K562 (cell line): ENCODE data around the gene VSIG1. TPM values are rescaled to one million over a fixed set of nuclear protein-coding genes. Genes with fewer than 3 reads are reported as not detected.

Source experiments
- ATAC-seq: fragments of 200-7000 bp; cut with Tn5 transposase; 3 replicates; pipeline ENCODE4 v1.9.1; 2020; ENCODE audit warnings: moderate library complexity
- BruUV-seq: library from RNA; stranded (reverse); fragments of 400-500 nt; replicated peaks from 2 replicates; lab custom pipeline; 2021; lab: Mats Ljungman, UMichigan
- CTCF ChIA-PET: fragments of 300-600 bp; formaldehyde crosslinking; extraction: SDS; loops from one replicate; lab custom pipeline; 2021; ENCODE audit warnings: low intra/inter-chr PET ratio; lab: Yijun Ruan, JAX
- POLR2A ChIA-PET: fragments of 300-600, 350-650 bp; sonication (Branson Sonifier 250); formaldehyde crosslinking; extraction: SDS; loops from one replicate; lab custom pipeline; 2021; ENCODE audit warnings: antibody characterized with exemption, inconsistent platforms; lab: Yijun Ruan, JAX
- DNase-seq, 4 experiments: peaks; one replicate each; pipeline versions ENCODE4 v3.0.0 to v3.0.0-alpha.2; 2011 to 2018; ENCODE audit warnings: low spot score in 3 of 4, mixed read lengths in 3 of 4; ENCODE audit errors: extremely low read depth in 1 of 4
- FAIRE-seq: peaks from 2 replicates; lab custom pipeline; 2011; peaks lifted over from hg19 to GRCh38; lab: Jason Lieb, UNC
- H2AFZ ChIP-seq: 2 replicates; pipeline ENCODE4 v1.6.0; 2011; ENCODE audit warnings: low read depth, low read length, control low read depth, inconsistent platforms
- H3K27ac ChIP-seq: fragments of 200-600 bp; 3 replicates; pipeline ENCODE4 v1.8.0; 2011; ENCODE audit warnings: low read depth, mild to moderate bottlenecking, control low read depth, inconsistent platforms, low read length, moderate library complexity, mixed read lengths; ENCODE audit errors: extremely low read depth
- H3K27me3 ChIP-seq, 2 experiments: fragments of 300-600 bp in 1 of 2; 2 replicates in 1 of 2; 3 replicates in 1 of 2; pipeline versions ENCODE4 v1.6.0 to v1.8.0; 2011; ENCODE audit warnings: inconsistent platforms in 2 of 2, low read length in 2 of 2, mild to moderate bottlenecking in 1 of 2, mixed read lengths in 1 of 2, moderate library complexity in 1 of 2; ENCODE audit not compliant: control insufficient read depth in 2 of 2, insufficient read depth in 2 of 2
- H3K36me3 ChIP-seq: fragments of 300-600 bp; 3 replicates; pipeline ENCODE4 v1.8.0; 2011; ENCODE audit warnings: mild to moderate bottlenecking, low read length, inconsistent platforms; ENCODE audit not compliant: control insufficient read depth, insufficient read depth
- H3K4me1 ChIP-seq, 2 experiments: fragments of 200-600 bp in 1 of 2; replicated peaks in 1 of 2; 2 replicates in 1 of 2; 3 replicates in 1 of 2; pipeline versions ENCODE4 v1.5.1 to v1.8.0; 2011; ENCODE audit warnings: inconsistent platforms in 2 of 2, low read length in 2 of 2, mild to moderate bottlenecking in 1 of 2, mixed read lengths in 1 of 2, moderate library complexity in 1 of 2; ENCODE audit not compliant: control insufficient read depth in 2 of 2, insufficient read depth in 2 of 2
- H3K4me2 ChIP-seq: 2 replicates; pipeline ENCODE4 v1.6.1; 2011; ENCODE audit warnings: low read length, control low read depth, inconsistent platforms, mixed read lengths; ENCODE audit not compliant: insufficient read depth
- H3K4me3 ChIP-seq: fragments of 200-600 bp; sonication (generic), shearing (Covaris generic); 2 replicates; pipeline ENCODE4 v1.5.1; 2016; ENCODE audit warnings: control low read depth, inconsistent platforms
- H3K79me2 ChIP-seq: fragments of 200-600 bp; 3 replicates; pipeline ENCODE4 v1.8.0; 2011; ENCODE audit warnings: low read length, inconsistent platforms; ENCODE audit not compliant: control insufficient read depth, insufficient read depth
- H3K9ac ChIP-seq, 2 experiments: 2 replicates each; pipeline versions ENCODE4 v1.6.0 to v1.6.1; 2011; ENCODE audit warnings: low read depth in 2 of 2, low read length in 2 of 2, control low read depth in 1 of 2, inconsistent platforms in 1 of 2, mild to moderate bottlenecking in 1 of 2, mixed read lengths in 1 of 2; ENCODE audit not compliant: insufficient read depth in 1 of 2
- H3K9me1 ChIP-seq: one replicate; pipeline ENCODE4 v1.6.0; 2011; ENCODE audit warnings: inconsistent platforms, mild to moderate bottlenecking, low read length, moderate library complexity; ENCODE audit not compliant: control insufficient read depth, insufficient read depth
- H3K9me3 ChIP-seq: replicated peaks from 2 replicates; pipeline ENCODE4 v1.5.1; 2011; ENCODE audit warnings: low read depth, low read length, inconsistent platforms; ENCODE audit not compliant: control insufficient read depth, insufficient read depth
- H4K20me1 ChIP-seq: replicated peaks from 2 replicates; pipeline ENCODE4 v1.6.1; 2011; ENCODE audit warnings: low read length, inconsistent platforms, mixed read lengths; ENCODE audit not compliant: control insufficient read depth, insufficient read depth
- EHMT2 ChIP-seq: fragments of 450-650 bp; IDR thresholded peaks from 2 replicates; pipeline ENCODE4 v1.6.1; 2018; ENCODE audit warnings: antibody characterized with exemption
- MTA2 ChIP-seq: fragments of 450-650 bp; IDR thresholded peaks from 2 replicates; pipeline ENCODE4 v1.6.1; 2016; ENCODE audit warnings: low read depth
- PHF20 ChIP-seq: fragments of 450-650 bp; IDR thresholded peaks from 2 replicates; pipeline ENCODE4 v1.6.1; 2018; ENCODE audit not compliant: partially characterized antibody
- SETDB1 ChIP-seq: IDR thresholded peaks from one replicate; pipeline ENCODE4 v1.6.1; 2012; ENCODE audit warnings: low read length, control low read depth, inconsistent platforms
- SIRT6 ChIP-seq: IDR thresholded peaks from one replicate; pipeline ENCODE4 v1.6.1; 2012; ENCODE audit warnings: low read depth, mild to moderate bottlenecking, control low read depth, inconsistent platforms, low read length, moderate library complexity
- SRSF9 ChIP-seq: fragments of 200-400 bp; formaldehyde crosslinking; IDR thresholded peaks from 2 replicates; pipeline ENCODE4 v1.6.1; 2017; ENCODE audit warnings: low read depth, low read length, borderline replicate concordance
- THAP7 ChIP-seq: fragments of 250-450 bp; sonication (Bioruptor Pico); IDR thresholded peaks from 2 replicates; pipeline ENCODE4 v1.5.0; 2021
- ZNF316 ChIP-seq: fragments of 450-650 bp; IDR thresholded peaks from 2 replicates; pipeline ENCODE4 v1.6.1; 2016
- WGBS: fragments of 100-300 bp; shearing (Covaris generic); methylation state at CpG from one replicate; pipeline ENCODE4 v1.1.6; 2016; ENCODE audit warnings: low coverage, mixed read lengths; ENCODE audit not compliant: insufficient coverage; ENCODE audit errors: missing lambda C conversion rate; 5-methylcytosine and 5-hydroxymethylcytosine counted together
- in situ Hi-C: fragments of 300-500 bp; cut with MboI; formaldehyde crosslinking; loops from 4 replicates; pipeline ENCODE4 v1.15.0; 2018; ENCODE audit warnings: inconsistent platforms, mixed read lengths
- intact Hi-C: fragments of 100-400 bp; cut with micrococcal nuclease; formaldehyde crosslinking; loops from 2 replicates; pipeline ENCODE4 v1.14.2; 2022
- polyA plus RNA-seq, 8 experiments: library from polyadenylated mRNA; depleted of rRNA in 4 of 8; stranded (reverse) in 5 of 8; unstranded in 3 of 8; fragments of >200 nt; fragmentation: Nextera tagmentation in 2 of 8; fragmentation: Illumina TruSeq in 1 of 8; extraction: Ambion mirVana in 2 of 8; extraction: Trizol in 1 of 8; gene quantifications; 2 replicates each; pipeline versions ENCODE4 v1.2.1 to v1.2.3, GENCODE V29; 2011 to 2014; ENCODE audit warnings: inconsistent platforms in 1 of 8, missing spikeins in 1 of 8
- total RNA-seq, 7 experiments: library from RNA; depleted of rRNA in 6 of 7; stranded (reverse); fragments of >200 nt in 6 of 7; fragmentation: Illumina TruSeq in 2 of 7; extraction: Trizol in 2 of 7; gene quantifications; 2 replicates each; pipeline versions ENCODE4 v1.2.1 to v1.2.3, GENCODE V29; 2011 to 2021; ENCODE audit warnings: low replicate concordance in 1 of 7

VSIG1 gene
- total and polyA plus RNA-seq, 9 of the 15 experiments (the other 6 are each of a cell fraction or from before 2014, with no cell fraction given): not detected

GRCh38 chrX:108121291-108121690 is 76.4 kb downstream of the VSIG1 start (continued):
- no peak for TF ChIP-seq SIRT6
- TF ChIP-seq THAP7 (CRISPR knock-in tag): no peak
- TF ChIP-seq PHF20: no peak

- intact Hi-C loops: no loop called here
- Histone ChIP-seq H3K9me3 (no peaks in the 10 kb centered on the region), H3K4me2 (no peak overlapping the region), H3K36me3 (no peaks in the 10 kb centered on the region), H3K4me3 (no peak overlapping the region), H3K27me3 (no peaks in the 10 kb centered on the region), H2AFZ (no peak overlapping the region), H3K9me1 (no peaks in the 10 kb centered on the region), H4K20me1 (no peaks in the 10 kb centered on the region; the same call in 1 of the 2 replicates), H3K79me2 (no peaks in the 10 kb centered on the region), H3K4me1 (no peaks in the 10 kb centered on the region; a peak in 1 of 5 replicates), H3K27ac (no peak overlapping the region), H3K9ac (no peak overlapping the region)
- ATAC-seq (no peak), FAIRE-seq (no peak), DNase-seq (no peak)
- no TSS peak for BruUV-seq
- WGBS: 57% methylated on average over 2 of the region's 2 CpGs
- no peak for TF ChIP-seq EHMT2
- no peak for TF ChIP-seq ZNF316
- TF ChIP-seq SRSF9: no peak
- no peak for TF ChIP-seq MTA2
- TF ChIP-seq SETDB1: no peak
- in situ Hi-C loops: no loop called here
- POLR2A ChIA-PET: interaction anchor here (0.9 to 1.8 kb wide), 3 partner anchors 11 to 32 kb away, joined by 4 to 8 read pairs (median 6); partner anchors contain the start of genes ATG4A and PSMD10
- CTCF ChIA-PET: no interaction called here
These were observed 77.9 kb downstream of the VSIG1 start for GRCh38 chrX:108122748-108123147.
